Stromal cell of bone marrow (primary cell): ENCODE data around the gene PCMTD2.

ENCODE experiments used
- DNase-seq: peaks from one replicate; pipeline ENCODE4 v3.0.0-alpha.2; 2012; ENCODE audit warnings: low read depth

The PCMTD2 gene

GRCh38 chr20:64238851-64239387 is 16.6 kb upstream of the PCMTD2 start:
- no peak for DNase-seq

GRCh38 chr20:64239449-64240242 is 15.9 kb upstream of the PCMTD2 start:
- no peak for DNase-seq

GRCh38 chr20:64240243-64241015 is 15.1 kb upstream of the PCMTD2 start:
- DNase-seq = no peak

- no peak for DNase-seq
Measured at GRCh38 chr20:64241061-64241460, 14.5 kb upstream of the PCMTD2 start.

GRCh38 chr20:64242003-64242796 is 13.3 kb upstream of the PCMTD2 start:
- no peak for DNase-seq

- no peak for DNase-seq
Measured at GRCh38 chr20:64242797-64243475, 12.6 kb upstream of the PCMTD2 start.

GRCh38 chr20:64244281-64244805 is 11.2 kb upstream of the PCMTD2 start:
- DNase-seq = no peak

GRCh38 chr20:64244870-64245603 is 10.5 kb upstream of the PCMTD2 start:
- DNase-seq = no peak

GRCh38 chr20:64245746-64246595 is 9.6 kb upstream of the PCMTD2 start:
- no peak for DNase-seq

- no peak for DNase-seq
Measured at GRCh38 chr20:64246616-64247306, 8.8 kb upstream of the PCMTD2 start.

GRCh38 chr20:64247307-64247618 is 8.3 kb upstream of the PCMTD2 start:
- DNase-seq = no peak

GRCh38 chr20:64247970-64248841 is 7.3 kb upstream of the PCMTD2 start:
- DNase-seq = no peak

- no peak for DNase-seq
Measured at GRCh38 chr20:64250027-64250426, 5.5 kb upstream of the PCMTD2 start.

- no peak for DNase-seq
Measured at GRCh38 chr20:64253000-64253383, 2.6 kb upstream of the PCMTD2 start.

- DNase-seq = no peak
Measured at GRCh38 chr20:64253443-64253842, 2.1 kb upstream of the PCMTD2 start.

- no peak for DNase-seq
Measured at GRCh38 chr20:64254156-64254555, 1.4 kb upstream of the PCMTD2 start.

GRCh38 chr20:64254571-64255360 is 782 bp upstream of the PCMTD2 start:
- DNase-seq = no peak
